GM12878 (cell line): ENCODE data around the gene MEGF6.

Experiments
- BRCA1 ChIP-seq: IDR thresholded peaks from 2 replicates; pipeline ENCODE4 v1.6.1; 2011; ENCODE audit warnings: low read depth, low read length, improper control_type of control experiment
- CTCF ChIP-seq, 3 experiments: IDR thresholded peaks in 2 of 3; conservative IDR thresholded peaks in 1 of 3; 2 replicates each; pipeline ENCODE4 v1.5.1; 2011; ENCODE audit warnings: low read depth in 3 of 3, low read length in 3 of 3, mild to moderate bottlenecking in 3 of 3, control low read depth in 2 of 3, moderate library complexity in 2 of 3, inconsistent platforms in 1 of 3, mixed read lengths in 1 of 3; ENCODE audit not compliant: control insufficient read depth in 2 of 3, insufficient read depth in 1 of 3; ENCODE audit errors: extremely low read depth in 1 of 3
- FOS ChIP-seq: IDR thresholded peaks from 3 replicates; pipeline ENCODE4 v1.6.1; 2011; ENCODE audit warnings: borderline replicate concordance; ENCODE audit not compliant: insufficient read length; ENCODE audit errors: extremely low read depth
- FOXK2 ChIP-seq: fragments of 450-650 bp; IDR thresholded peaks from 2 replicates; pipeline ENCODE4 v1.6.1; 2017; ENCODE audit warnings: mild to moderate bottlenecking, moderate library complexity
- HDGF ChIP-seq: fragments of 450-650 bp; IDR thresholded peaks from 2 replicates; pipeline ENCODE4 v1.6.1; 2016; ENCODE audit warnings: antibody characterized with exemption
- JUNB ChIP-seq: IDR thresholded peaks from 2 replicates; pipeline ENCODE4 v1.6.1; 2016; ENCODE audit warnings: antibody characterized with exemption, mild to moderate bottlenecking
- POLR2A ChIP-seq: IDR thresholded peaks from 2 replicates; pipeline ENCODE4 v1.6.1; 2011; ENCODE audit warnings: low read depth, mild to moderate bottlenecking, low read length
- TAF1 ChIP-seq: IDR thresholded peaks from 2 replicates; pipeline ENCODE4 v1.6.1; 2011; ENCODE audit warnings: mild to moderate bottlenecking, low read depth, low read length, borderline replicate concordance

- TF ChIP-seq FOXK2 (no peak), CTCF (IDR thresholded peaks at IDR 0.05 in 2 of 3, conservative IDR thresholded peaks at IDR 0.05 in 1 of 3; ENCODE audit: control insufficient read depth in 2 of 3, extremely low read depth in 1 of 3, insufficient read depth in 1 of 3, low read depth in 3 of 3, low read length in 3 of 3) (no peak), FOS (no peak), POLR2A (no peak), TAF1 (no peak), BRCA1 (no peak), HDGF (no peak), JUNB (no peak)
Observed at GRCh38 chr1:3501856-3502640, 109.3 kb downstream of the MEGF6 start.
